HG03066 (cell line): Measurements from ENCODE around the gene EPX.
A peak's percentile ranks its signal among the peaks of the same experiment; 100 is the strongest.

Experiments
- ATAC-seq: cut with Tn5 transposase; IDR thresholded peaks from one replicate; pipeline ENCODE4 v1.9.1; 2021; ENCODE audit warnings: low read depth; ENCODE audit not compliant: unreplicated experiment

EPX gene

DNA sequence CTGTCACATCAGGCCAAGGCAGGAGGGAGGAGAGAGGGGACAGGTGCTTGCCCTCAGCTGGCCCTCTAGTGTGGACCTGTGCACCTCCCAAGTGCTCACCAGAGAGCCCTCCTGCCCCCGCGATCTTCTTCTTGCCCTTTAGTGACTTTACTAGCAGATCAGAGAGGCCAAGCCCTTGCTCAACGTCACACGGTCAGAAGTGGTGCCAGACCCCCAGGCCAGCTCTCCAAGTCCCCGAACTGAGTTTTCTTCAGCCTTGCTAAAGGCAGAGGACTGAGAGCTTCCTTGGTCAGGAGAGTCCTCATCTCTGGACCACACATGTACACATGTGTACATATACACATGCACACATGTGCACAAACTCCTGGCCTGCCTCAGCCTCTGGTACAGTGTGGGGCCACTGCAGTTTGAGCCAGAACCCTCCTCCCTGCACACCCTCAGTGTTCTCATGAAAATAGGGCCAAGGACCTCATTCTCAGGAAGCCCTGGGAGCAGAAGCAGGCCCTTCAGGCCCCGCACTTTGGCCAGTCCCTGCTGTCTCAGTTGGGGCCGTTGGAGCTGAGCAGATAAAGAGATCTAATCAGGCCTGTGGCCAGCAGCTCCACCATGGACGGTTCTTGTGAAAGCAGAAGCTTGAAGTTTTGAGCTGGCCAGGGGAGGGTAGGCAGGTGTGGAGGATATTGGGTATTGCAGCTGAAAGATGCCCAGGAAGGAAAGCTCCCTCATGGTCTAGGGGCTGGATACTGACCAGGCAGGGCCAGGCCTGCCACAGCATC lies 7.4 kb upstream of the EPX start:
- no peak for ATAC-seq

DNA sequence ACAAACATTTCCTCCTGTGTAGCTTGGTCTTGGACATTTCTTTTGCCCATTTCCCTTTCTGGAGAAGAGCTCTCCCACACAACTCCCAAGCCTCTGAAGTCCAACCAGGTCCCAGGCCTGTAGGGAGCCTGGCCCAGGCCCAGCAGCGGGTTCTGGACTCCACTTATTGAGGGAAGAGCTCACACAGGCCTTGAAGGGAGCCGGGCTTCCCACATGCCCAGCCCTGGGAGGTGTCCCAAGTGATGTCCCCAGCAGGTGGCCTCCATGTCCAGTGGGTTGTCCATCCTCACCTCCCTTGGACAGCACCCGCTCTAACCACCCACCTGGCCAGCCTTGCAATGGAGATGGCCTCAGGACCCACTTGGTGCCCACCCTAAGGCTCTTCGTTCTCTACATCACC lies 5.9 kb upstream of the EPX start:
- no peak for ATAC-seq

DNA sequence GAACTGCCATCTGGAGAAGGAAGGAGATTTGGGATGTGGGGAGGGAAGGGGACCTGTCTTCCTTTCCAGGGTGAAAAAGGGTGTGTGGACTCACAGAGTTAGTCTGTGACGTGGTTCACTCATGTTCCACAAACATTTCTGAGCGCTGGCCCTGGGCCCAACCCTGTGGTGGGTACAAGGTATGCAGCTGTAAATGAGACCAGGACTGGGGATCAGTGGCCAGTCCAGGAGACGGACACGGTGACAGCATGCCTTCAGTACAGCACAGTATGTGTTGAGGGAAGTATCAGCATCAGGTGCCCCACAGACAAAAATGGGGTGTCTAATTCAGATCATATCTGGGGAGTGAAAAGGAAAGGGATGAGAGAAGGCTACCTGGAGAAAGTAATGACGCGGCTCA lies 5.5 kb upstream of the EPX start:
- no peak for ATAC-seq

DNA sequence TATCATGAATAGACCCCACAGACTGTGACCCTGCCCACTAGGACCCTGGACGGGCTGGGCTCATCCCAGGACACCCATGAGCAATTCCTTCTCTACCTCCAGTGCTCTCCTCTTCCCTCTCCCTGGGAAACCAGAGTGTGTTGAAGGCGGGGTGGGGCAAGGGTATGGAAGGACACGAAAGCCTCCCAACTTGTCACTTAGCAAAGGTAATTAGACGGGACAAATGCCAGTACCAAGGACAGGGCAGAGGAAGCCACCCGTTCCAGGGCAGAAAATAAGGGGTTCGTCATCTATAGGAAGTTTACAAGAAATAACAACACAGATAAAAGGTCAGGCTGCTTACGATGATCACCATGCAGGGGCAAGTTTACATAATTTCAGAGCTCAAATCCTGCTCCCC lies 4.9 kb upstream of the EPX start:
- ATAC-seq = no peak

DNA sequence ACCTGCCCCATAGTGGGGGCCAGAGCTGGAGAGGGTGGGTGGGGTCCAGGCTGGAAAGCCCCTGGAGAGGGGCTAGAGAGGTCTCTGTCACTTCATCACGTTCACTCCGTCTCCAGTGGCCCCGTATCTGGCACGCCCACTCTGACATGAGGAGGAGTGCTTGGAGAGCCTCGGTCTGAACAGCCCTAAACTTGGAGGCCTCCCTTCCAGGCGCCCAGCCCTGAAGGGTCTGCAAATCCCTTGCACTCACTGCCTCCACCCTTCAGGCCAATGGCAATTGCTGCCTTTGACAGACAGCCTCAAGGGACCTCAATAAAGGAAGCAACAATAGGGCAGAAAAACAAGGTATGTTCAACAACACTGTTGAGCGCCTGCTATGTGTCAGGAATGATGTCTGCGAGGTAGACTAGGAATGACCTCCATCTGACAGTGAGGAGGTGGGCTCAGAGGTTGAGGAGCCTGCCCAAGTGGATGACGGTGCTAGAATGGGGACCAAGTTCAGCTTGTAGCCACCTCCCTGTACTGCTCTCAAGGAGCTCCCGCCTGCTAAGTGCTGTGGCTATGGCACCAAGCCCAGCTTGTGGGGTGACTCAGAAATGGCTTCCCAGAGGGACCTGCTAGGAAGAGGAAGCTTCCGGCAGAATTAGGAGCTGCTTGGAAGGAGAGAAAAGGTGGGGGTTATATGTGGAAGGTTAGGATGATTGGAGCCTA lies 2.9 kb upstream of the EPX start:
- no peak for ATAC-seq

DNA sequence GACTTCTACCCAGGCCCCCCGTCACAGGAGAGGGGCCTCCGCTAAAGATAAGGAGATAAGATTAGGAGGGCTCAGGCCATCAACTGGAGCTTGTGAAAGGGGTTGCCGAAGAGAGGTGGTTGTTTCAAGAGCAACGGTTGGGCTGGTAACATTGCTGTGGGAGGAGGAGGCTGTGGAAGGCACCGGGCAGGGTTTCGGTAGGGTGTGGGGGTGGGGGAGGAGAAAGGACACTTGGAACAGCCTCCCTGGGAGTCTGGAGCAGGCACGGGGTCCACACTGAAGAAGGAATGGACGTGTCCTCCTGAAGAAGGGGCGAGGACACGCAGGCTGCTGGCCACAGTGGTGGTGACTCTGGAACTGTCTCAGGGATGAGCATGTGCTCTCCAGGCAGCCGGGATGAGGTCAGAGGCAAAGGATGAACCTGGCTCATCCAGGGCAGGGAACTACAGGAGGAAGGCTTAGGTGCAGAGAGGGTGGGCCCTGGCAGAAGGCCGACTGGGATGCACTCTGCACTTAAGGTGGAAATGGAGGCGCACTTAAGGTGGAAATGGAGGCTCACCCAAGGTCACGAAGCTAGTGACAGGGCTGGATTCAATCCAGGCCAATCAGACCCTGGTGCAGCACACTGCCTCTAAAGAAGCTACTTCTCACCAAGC lies 1.2 kb upstream of the EPX start:
- no peak for ATAC-seq

DNA sequence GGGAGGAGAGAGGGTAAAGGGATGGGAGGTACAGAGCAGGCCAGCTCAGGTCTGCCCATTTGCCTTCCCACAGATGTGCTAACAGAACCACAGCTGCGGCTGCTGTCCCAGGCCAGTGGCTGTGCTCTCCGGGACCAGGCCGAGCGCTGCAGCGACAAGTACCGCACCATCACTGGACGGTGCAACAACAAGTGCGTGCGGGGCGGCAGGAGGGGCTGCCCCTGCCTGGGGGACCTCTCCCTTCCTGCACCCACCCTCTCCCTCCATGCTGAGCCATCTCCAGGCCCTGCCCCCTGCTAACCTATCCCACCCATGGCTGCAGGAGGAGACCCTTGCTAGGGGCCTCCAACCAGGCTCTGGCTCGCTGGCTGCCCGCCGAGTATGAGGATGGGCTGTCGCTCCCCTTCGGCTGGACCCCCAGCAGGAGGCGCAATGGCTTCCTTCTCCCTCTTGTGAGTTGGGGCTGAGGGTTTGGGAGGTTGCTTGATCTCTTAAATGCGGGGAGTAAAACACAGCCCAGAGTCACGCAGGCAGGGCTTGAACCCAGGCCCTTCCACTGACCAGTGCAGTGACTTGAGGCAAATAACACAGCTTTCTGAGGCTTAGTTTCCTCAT lies 1.2 kb downstream of the EPX start:
- no peak for ATAC-seq

DNA sequence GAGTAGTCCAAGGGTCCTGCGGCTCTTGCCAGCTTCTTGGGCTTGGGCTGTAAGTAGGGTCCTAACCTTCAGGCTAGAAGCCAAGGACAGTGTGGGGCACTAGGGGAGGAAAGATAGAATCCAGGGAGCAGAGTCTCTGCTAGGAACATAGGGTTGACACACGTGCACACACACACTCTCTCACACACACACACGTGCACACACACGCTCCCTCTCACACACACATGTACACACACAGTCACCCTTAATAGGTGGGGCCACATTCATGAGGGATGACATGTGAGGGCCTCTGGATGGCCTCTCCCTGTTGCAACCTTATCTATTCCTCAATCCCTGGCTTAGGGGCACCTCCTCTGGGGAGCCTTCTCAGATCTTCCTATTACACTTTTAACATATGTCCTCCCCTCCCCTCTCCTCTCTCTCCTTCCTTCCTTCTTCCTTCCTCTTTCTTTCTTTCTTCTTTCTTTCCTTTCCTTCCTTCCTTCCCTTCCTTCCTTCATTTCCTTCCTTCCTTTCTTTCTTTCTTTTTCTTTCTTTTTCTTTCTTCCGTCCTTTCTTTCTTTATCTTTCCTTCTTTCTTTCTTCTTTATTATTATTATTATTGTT lies 3.1 kb downstream of the EPX start:
- ATAC-seq = no peak

DNA sequence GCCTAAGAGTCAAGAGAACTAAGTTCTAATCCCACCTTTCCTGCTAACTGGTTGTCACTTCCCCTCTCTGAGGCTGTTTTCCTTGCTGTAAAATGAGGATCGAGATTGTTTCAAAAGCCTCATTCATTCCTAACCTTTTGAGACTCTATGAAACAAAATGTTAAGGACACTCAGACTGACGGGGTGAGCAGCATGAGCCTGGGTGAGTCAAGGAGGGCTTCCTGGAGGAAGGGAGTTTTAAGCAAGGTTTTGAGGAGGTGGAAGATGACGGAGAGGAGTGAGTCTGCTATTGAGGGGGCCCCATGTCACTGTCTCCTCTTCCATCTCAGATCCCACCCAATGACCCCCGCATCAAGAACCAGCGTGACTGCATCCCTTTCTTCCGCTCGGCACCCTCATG lies 4.1 kb downstream of the EPX start:
- ATAC-seq = no peak

DNA sequence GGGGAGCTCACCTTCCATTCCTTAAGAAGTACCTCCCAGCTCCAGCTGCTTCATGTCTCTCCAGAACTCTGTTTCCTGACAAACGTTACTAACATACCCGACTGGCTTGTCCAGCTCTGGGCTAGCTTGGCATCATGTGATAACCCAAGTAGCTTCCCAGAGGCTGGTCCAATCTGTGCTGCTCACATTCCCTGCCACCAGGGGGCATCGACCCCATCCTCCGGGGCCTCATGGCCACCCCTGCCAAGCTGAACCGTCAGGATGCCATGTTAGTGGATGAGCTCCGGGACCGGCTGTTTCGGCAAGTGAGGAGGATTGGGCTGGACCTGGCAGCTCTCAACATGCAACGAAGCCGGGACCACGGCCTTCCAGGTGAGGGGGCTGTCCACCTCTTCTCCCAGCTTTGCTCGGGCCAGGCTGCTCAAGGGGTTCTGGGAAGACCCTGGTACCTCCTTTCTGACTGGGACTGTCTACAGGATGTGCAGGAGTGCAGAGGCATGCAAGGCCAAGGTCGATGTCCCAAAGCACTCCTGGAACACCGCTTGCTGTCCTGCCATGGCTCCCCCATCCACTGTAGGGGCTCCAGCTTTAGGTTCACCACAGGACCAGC lies 7.6 kb downstream of the EPX start:
- ATAC-seq = no peak

DNA sequence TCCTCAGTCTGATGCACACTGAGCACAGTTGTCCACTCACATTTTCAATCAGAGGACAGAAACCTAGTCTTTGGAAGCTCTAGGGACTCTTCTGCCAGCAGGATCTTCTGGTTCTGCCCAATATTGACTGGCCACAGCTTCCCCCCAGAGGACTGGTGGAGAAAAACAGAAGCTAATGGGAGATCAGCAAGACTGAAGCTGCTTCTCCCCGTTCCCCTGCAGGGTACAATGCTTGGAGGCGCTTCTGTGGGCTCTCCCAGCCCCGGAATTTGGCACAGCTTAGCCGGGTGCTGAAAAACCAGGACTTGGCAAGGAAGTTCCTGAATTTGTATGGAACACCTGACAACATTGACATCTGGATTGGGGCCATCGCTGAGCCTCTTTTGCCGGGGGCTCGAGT lies 10.3 kb downstream of the EPX start:
- no peak for ATAC-seq

DNA sequence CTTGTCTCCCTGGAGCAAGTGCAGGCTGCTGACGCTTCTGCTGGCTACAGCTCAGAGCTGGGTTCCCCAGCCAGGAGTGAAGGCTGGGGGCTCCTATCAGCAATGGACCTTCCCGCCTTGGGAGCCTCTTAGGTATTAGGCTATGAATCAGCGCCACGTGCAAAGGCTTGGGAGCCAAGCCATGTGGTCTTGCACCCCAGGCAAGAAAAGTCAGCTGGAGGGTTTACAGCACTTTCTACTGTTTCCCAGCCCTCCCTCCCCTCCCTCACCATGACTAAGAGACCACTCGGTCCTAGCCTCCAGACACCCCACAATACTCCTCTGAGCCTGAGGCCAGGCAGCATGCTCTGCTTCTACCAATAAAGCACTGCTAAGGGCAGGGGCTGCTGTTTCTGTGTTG lies 12.3 kb downstream of the EPX start:
- no peak for ATAC-seq

DNA sequence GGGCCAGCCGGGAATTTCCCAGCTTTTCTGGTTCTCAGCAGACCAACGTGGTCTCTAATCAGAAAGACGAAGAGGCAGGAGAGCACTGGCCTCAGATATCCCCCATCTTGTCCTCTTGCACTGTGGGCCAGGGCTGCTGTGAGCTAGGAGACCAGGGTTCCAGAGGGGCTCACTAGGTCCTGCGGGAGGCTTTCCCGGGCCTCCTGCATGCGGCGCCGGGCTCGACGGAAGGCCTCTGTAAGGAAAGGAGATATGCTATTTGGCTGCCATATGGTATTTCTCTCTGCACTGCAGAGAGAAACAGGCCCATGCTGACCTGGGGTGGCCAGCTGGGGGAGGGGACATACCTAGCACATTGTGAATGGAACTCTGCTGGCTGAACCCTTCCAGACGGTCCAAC lies 13.4 kb downstream of the EPX start:
- no peak for ATAC-seq

DNA sequence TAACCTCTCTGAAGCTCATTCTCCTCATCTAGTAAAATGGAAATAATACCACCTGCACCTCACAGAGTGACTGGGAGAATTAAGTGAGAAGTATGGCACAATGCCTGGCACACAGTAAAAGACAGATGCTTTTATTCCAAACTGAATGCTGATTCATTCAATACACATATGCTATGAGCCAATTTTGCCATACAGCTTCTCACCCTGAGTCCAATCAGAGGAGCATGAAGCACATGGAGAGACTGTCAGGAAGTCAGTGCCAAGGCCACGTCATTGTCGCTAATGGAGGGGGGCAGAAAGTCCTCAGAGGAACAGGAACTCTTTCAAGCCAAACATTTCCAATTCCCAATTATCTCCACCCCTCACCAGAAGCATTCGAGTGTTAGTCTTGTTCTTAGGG lies 14.9 kb downstream of the EPX start:
- no peak for ATAC-seq

DNA sequence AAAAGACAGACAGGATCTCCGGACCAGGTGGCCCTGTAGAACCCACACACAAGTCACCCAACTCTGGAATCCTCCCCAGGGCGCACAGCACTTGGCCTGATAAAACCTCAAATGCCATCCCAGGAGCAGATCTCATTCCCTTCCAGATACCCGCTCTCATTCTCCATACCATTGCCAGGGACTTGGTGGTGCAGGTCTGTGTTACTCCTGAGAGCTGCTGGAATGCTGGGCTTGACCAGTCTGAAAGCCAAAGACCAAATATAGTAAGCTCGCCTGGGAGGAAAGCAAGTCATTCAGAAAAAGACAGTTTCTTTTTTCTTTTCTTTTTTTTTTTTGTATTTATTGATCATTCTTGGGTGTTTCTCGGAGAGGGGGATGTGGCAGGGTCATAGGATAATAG lies 15.8 kb downstream of the EPX start:
- ATAC-seq = no peak

DNA sequence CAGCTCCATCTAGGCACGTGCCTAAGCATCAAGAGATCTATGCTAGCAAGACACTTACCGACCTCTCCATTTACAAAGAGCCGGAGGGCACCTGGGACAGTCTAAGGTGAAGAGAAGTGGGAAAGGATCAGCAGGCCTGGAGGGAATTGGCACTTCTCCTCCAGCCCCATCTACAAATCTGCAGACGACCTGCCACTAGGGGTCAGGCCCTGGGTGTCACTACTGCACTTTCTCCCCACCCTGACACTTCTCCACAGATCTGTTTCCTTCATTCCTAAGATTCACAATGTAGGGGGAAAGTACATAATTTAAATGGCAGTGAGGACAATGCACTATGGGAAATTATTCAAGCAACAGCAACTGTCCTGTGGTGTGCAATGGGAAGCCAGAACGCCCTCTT lies 18.4 kb downstream of the EPX start:
- ATAC-seq = no peak

DNA sequence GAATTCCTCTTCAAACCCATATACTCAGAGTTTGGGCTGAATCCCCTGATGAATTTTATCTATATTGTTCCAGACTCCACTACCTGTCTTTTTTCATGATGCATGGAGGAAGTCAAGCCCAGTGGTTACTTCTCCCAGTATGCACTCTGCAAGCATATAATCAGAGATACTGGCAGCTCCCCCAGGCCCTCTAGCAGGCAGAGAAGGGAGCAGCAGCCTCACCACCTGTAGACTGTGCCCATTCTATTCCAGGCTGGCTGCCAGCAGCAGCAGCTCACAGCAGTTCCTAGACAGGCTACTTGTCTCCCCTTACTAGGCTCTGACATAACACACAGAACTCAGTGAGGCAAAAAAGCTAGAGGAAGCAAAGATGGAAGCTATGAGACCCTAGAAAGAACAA lies 23.2 kb downstream of the EPX start:
- no peak for ATAC-seq

DNA sequence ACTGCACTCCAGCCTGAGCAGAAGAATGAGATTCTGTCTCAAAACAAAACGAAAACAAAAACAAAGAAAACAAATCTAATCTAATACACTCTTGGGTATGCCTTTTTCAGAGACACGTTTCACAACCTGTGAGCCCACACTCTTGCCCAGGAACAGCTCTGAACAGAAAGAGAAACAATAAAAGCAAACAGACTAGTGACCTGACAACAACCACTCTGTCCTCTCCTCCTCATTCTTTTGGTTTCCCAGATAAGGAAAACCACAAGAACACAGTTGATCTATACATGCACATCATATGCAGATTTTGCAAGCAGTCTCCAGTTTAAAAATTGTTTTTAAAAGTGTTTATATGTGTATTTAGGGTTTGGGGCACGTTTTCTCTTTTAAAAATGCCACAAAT lies 25.2 kb downstream of the EPX start:
- ATAC-seq = no peak

DNA sequence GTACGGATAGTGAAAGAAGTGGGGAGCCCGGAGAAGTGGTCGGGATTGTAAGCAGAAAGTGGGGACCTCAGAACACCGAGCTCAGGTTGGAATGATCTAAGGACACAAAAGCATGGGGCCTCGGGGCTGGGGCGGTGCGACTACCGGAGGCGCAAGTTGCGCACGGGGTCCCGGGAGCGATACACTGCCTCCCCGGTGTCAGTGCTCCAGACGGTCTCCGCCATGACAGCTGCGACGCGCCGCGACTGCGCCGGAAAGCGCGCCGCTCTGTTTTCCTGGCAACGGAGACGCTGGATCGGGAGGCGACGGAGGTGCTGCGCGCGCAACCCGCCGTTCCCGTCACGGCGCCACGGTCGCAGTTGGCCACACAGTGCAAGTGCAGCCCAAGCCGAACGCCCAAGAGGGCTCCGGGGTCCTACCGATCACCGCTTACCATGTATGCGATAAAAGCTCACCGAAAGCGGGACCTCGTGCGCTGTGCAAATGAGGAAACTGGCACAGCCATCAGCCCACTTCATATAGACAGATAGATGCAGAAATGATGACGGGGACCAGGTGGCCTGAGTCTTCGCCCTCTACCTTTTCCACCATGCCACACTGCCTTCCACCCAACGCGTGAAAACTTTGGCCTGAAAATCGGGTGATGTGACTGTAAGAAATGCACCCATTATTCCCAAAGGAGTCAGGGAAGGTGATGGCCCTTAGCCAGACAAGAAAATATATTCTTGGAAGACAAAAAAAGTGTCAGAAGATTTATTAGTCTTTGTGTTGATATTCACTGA lies 26.7 kb downstream of the EPX start, which contains the start of gene MKS1:
TSS of gene MKS1 (minus strand) at position 249 of the 782 bp plus-strand sequence. CDS start at position 224, 25 bp downstream.
- ATAC-seq = peak; percentile 93

DNA sequence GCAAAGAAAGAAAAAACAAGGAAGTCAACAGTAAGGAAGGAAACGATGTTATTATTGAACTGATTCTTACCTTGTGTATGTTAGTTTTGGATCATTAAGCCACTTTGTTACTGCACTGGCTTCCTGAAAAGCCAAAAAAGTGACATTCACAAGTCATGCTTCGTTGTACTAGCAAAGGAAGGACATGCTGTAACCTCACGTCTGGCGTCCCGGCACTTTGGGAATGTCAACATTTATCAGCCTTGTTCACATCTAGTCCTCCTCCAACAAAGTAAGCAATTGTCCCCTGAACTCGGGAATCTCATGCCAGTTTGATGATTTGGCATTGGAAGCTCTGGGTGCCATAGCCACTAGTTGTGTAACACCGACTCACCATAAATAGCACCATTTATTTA lies 27.3 kb downstream of the EPX start:
- no peak for ATAC-seq
